HEK293 (cell line): ENCODE results near the gene CC2D1B.

ENCODE experiments used
- EGR2 ChIP-seq: fragments of 450-650 bp; formaldehyde crosslinking; IDR thresholded peaks from 2 replicates; pipeline ENCODE4 v1.5.1; 2016; ENCODE audit warnings: low read depth, missing biosample characterization, missing genetic modification characterization
- ZBTB44 ChIP-seq: fragments of 450-650 bp; IDR thresholded peaks from 2 replicates; pipeline ENCODE4 v1.5.1; 2018; ENCODE audit warnings: missing biosample characterization, mild to moderate bottlenecking, missing genetic modification characterization
- ZFP3 ChIP-seq: fragments of 450-650 bp; formaldehyde crosslinking; IDR thresholded peaks from 2 replicates; pipeline ENCODE4 v1.5.1; 2016; ENCODE audit warnings: low read depth, missing biosample characterization, missing genetic modification characterization
- ZNF18 ChIP-seq: fragments of 450-650 bp; formaldehyde crosslinking; IDR thresholded peaks from 2 replicates; pipeline ENCODE4 v1.5.1; 2016; ENCODE audit warnings: missing biosample characterization, missing genetic modification characterization
- ZNF302 ChIP-seq: fragments of 450-650 bp; formaldehyde crosslinking; IDR thresholded peaks from 2 replicates; pipeline ENCODE4 v1.5.1; 2016; ENCODE audit warnings: missing biosample characterization, missing genetic modification characterization, low read depth
- ZNF423 ChIP-seq: fragments of 450-650 bp; formaldehyde crosslinking; IDR thresholded peaks from 2 replicates; pipeline ENCODE4 v1.5.1; 2016; ENCODE audit warnings: missing biosample characterization, missing genetic modification characterization
- ZNF571 ChIP-seq: fragments of 450-650 bp; formaldehyde crosslinking; IDR thresholded peaks from 2 replicates; pipeline ENCODE4 v1.5.0; 2017; ENCODE audit warnings: missing biosample characterization, missing genetic modification characterization
- ZNF707 ChIP-seq: fragments of 450-650 bp; formaldehyde crosslinking; IDR thresholded peaks from 2 replicates; pipeline ENCODE4 v1.5.1; 2016; ENCODE audit warnings: missing biosample characterization, missing genetic modification characterization
- TF ChIP-seq, protein P1 (sequence below): fragments of 450-650 bp; formaldehyde crosslinking; IDR thresholded peaks from 2 replicates; pipeline ENCODE4 v1.5.1; 2016; ENCODE audit warnings: missing biosample characterization, missing genetic modification characterization
- TF ChIP-seq, protein P2 (sequence below): IDR thresholded peaks from 2 replicates; pipeline ENCODE4 v1.6.1; 2011; ENCODE audit warnings: mild to moderate bottlenecking, low read depth, low read length, borderline replicate concordance

GRCh38 chr1:52400131-52400530, 34.1 kb upstream of the CC2D1B start:
- TF ChIP-seq, protein P1, sequence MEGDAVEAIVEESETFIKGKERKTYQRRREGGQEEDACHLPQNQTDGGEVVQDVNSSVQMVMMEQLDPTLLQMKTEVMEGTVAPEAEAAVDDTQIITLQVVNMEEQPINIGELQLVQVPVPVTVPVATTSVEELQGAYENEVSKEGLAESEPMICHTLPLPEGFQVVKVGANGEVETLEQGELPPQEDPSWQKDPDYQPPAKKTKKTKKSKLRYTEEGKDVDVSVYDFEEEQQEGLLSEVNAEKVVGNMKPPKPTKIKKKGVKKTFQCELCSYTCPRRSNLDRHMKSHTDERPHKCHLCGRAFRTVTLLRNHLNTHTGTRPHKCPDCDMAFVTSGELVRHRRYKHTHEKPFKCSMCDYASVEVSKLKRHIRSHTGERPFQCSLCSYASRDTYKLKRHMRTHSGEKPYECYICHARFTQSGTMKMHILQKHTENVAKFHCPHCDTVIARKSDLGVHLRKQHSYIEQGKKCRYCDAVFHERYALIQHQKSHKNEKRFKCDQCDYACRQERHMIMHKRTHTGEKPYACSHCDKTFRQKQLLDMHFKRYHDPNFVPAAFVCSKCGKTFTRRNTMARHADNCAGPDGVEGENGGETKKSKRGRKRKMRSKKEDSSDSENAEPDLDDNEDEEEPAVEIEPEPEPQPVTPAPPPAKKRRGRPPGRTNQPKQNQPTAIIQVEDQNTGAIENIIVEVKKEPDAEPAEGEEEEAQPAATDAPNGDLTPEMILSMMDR, result no peak
- TF ChIP-seq ZNF302, result no peak
- no peak for TF ChIP-seq ZBTB44
- TF ChIP-seq ZNF707, result no peak
- TF ChIP-seq ZNF571 (tag by site-specific recombination), result no peak
- no peak for TF ChIP-seq ZFP3 (tag by site-specific recombination)
- TF ChIP-seq, protein P2, sequence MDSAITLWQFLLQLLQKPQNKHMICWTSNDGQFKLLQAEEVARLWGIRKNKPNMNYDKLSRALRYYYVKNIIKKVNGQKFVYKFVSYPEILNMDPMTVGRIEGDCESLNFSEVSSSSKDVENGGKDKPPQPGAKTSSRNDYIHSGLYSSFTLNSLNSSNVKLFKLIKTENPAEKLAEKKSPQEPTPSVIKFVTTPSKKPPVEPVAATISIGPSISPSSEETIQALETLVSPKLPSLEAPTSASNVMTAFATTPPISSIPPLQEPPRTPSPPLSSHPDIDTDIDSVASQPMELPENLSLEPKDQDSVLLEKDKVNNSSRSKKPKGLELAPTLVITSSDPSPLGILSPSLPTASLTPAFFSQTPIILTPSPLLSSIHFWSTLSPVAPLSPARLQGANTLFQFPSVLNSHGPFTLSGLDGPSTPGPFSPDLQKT, result no peak
- no peak for TF ChIP-seq ZNF18
- TF ChIP-seq ZNF423 (tag by site-specific recombination), result no peak
- TF ChIP-seq EGR2, result no peak
